ENCODE measurements around the gene EGLN1.

- TF ChIP-seq CTCF (IDR thresholded peaks at IDR 0.05) = no peak
- TF ChIP-seq EP300 (IDR thresholded peaks at IDR 0.05; ENCODE audit: borderline replicate concordance in 1 of 2, low read depth in 1 of 2, low read length in 1 of 2) = no peak
These were observed 20.6 kb downstream of the EGLN1 start for GRCh38 chr1:231401478-231401877.

Data from SK-N-SH (cell line).